Kidney epithelial cell (primary cell): ENCODE data around the gene SMG1. TPM values are rescaled to one million over a fixed set of nuclear protein-coding genes. Genes with fewer than 3 reads are reported as not detected.
"Not testable (repeated sequence)": the region's sequence is repeated elsewhere in the genome, so short reads cannot be mapped to it uniquely, and the experiment has no call there.

Source experiments
- DNase-seq: peaks from one replicate; pipeline ENCODE4 v3.0.0-alpha.2; 2010; ENCODE audit warnings: low read depth
- H3K27me3 ChIP-seq: 2 replicates; pipeline ENCODE4 v1.6.0; 2011; ENCODE audit warnings: low read length; ENCODE audit not compliant: control insufficient read depth, insufficient read depth
- H3K36me3 ChIP-seq: 2 replicates; pipeline ENCODE4 v1.5.1; 2011; ENCODE audit warnings: low read length; ENCODE audit not compliant: control insufficient read depth, insufficient read depth
- H3K4me3 ChIP-seq: 2 replicates; pipeline ENCODE4 v1.5.1; 2011; ENCODE audit warnings: low read depth, mild to moderate bottlenecking, control low read depth, low read length
- total RNA-seq: library from RNA; depleted of rRNA; stranded (reverse); fragments of >200 nt; gene quantifications from 2 replicates; pipeline ENCODE4 v1.2.3, GENCODE V29; 2015
- TF ChIP-seq, protein P1 (sequence below): IDR thresholded peaks from 2 replicates; pipeline ENCODE4 v1.5.1; 2011; ENCODE audit warnings: mild to moderate bottlenecking, moderate library complexity, low read length, control low read depth, inconsistent platforms; ENCODE audit not compliant: insufficient read depth, poor library complexity, severe bottlenecking

Gene SMG1
- total RNA-seq, 1 donor from 2014 or later = 51.5 TPM

DNA sequence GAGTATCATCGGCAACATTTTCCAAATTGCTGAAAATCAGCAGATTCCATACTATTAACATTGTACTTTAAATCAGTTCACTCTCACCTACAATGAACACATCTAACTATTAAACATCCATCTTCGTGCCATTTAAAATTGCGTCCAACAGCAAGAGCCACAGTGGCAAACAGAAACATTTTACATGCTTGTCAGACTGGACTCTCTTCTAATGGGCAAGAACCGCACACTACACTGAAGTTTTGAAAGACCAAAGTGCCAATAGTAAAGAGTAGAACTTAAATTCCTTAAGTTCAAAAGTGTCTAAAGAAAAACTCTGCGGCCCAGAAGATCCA lies 136.7 kb downstream of the SMG1 start:
- Histone ChIP-seq H3K36me3 (peaks cover 4% of the 10 kb centered on the region), H3K27me3 (no peaks in the 10 kb centered on the region), H3K4me3 (peak overlapping the region; percentile 90)
- no peak for DNase-seq
- TF ChIP-seq, protein P1, sequence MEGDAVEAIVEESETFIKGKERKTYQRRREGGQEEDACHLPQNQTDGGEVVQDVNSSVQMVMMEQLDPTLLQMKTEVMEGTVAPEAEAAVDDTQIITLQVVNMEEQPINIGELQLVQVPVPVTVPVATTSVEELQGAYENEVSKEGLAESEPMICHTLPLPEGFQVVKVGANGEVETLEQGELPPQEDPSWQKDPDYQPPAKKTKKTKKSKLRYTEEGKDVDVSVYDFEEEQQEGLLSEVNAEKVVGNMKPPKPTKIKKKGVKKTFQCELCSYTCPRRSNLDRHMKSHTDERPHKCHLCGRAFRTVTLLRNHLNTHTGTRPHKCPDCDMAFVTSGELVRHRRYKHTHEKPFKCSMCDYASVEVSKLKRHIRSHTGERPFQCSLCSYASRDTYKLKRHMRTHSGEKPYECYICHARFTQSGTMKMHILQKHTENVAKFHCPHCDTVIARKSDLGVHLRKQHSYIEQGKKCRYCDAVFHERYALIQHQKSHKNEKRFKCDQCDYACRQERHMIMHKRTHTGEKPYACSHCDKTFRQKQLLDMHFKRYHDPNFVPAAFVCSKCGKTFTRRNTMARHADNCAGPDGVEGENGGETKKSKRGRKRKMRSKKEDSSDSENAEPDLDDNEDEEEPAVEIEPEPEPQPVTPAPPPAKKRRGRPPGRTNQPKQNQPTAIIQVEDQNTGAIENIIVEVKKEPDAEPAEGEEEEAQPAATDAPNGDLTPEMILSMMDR = no peak

DNA sequence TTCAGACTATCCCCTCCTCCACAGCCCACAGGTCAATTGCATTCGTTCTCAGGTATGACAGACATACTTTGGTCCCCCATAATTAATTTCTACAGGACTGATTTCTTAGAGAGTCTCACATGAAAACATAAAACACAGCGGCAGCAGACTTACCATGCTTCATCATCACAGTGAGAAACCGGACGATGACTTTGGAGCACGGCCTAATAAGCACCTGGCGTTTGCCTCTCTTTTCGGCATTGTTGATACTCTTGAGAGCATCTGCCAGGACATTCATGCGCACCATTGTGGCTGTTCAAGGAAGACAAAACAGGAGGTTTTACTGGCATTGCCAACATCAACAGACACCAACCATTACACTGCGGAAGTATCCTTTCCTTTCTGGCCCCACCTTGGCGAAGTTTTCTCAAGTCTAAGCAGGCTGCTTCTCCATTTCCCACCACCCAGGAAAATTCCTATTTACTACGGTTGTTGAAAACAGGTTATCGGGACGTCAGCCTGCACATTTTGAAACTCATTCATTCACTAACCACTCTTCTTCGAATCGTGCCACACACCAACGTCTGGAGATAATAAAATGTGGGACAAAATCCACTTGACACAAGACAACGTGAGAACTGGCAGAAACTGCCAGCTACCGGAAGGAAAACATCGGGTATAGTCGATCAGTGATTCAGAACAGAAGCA lies 137.2 kb downstream of the SMG1 start:
- no peak for DNase-seq
- H3K36me3 ChIP-seq = peaks cover 4% of the 10 kb centered on the region
- no peaks in the 10 kb centered on the region for H3K27me3 ChIP-seq
- TF ChIP-seq, protein P1 = no peak
- peak overlapping the region; percentile 90 for H3K4me3 ChIP-seq

DNA sequence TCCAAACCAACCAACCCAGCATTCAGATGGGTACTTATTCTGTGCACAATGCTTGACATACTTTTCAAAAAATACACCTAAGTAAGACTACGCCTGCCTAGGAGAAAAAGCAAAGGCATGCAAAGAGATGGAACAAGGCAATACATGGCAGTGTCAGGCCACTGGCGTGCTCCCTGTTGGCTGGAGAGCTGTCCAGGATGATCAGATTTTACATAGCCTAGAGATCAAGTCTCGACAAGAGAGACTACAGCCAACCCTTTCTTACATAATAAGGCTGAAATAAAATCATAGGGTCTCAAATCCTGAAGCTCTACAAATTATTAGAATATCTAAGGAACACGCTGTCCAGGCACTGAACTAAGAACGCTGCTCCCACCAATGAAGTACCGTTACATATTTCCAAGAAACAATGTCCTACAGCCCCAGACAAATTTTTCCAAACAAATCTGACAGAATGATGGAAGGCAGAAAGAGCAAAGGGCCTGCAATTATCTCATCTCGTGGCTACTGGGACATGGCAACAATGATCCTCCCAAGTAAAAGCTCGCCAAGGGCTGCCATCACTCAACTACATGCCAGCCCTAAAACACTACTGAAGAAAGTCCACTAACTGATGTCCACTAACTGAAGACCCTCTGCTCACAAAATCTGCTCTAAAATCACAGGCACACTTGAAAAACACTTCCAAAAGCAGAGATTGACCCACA lies 141.1 kb downstream of the SMG1 start:
- Histone ChIP-seq H3K4me3 (no peak overlapping the region), H3K27me3 (no peaks in the 10 kb centered on the region), H3K36me3 (peaks cover 7% of the 10 kb centered on the region)
- TF ChIP-seq, protein P1 = no peak
- no peak for DNase-seq

DNA sequence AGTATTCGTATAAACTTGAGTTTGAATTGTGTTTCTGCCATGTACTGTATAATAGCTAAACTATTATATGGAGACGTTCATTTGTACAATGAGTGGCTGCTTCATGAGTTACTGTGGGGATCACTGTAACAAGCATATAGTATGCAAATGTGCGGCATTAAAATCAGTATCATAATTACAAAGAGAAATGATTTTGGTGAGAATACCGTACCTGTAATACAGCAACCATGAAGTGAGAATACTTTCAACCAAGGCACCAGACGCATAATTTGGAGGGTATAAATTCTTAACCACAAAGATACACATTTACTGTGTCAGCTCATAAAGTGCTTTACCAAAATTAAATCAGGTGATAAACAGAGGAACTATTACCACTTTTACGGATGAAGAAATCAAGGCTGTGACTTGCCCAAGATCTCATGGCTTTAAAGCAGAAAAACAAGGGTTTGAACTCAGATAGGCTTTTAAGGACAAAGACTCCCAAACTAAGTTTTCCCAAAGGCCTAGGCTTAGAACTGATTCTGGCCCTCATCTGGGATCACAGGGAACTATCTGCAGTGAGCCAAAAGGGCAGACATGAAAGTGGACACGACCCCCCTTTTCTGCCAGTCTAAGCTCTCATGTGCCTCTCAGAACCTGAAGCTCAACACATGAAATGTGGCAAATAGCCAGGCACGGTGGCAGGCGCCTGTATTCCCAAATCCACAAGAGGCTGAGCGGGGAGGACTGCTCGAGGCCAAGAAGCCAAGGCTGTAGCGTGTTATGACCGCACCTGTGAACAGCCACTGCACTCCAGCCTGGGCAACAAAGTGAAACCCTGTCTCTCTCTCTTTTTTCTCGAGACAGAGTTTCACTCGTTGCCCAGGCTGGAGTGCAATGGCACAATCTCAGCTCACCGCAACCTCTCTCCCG lies 142.5 kb downstream of the SMG1 start:
- TF ChIP-seq, protein P1 = no peak
- peaks cover 6% of the 10 kb centered on the region for H3K36me3 ChIP-seq
- DNase-seq = no peak
- no peaks in the 10 kb centered on the region for H3K27me3 ChIP-seq
- H3K4me3 ChIP-seq = no peak overlapping the region

DNA sequence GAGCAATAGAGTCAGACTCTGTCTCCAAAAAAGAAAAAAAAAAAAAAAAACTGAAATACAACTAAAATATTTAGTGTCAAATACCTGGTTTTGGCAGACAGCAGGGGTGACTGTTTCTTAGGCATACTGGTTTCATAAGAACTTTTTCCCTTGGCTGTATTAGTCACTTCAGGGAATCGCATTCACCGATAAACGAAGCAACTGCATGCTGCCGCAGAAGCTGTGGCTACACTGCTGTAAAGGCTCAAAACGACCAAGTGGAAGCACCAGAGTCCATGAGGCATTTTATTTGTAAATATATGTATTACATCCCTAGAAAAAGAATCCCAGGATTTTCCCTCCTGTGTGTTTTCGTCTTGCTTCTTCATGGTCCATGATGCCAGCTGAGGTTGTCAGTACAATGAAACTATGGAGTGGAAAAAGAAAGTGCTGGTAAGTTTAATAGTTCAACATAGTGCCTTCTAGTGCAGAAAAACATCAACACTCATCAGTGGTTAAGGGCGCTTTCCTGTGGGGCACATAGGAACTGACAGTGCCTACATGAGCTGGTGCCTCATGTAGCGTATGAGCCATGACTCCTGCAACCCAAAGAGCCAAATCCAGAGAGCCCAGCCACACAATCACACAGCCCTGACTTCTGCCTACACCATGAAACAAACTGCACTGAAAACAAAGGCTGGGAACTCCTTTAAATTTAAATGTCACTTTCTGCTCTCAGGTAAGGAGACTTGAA lies 143.3 kb downstream of the SMG1 start:
- no peak overlapping the region for H3K4me3 ChIP-seq
- TF ChIP-seq, protein P1 = no peak
- H3K36me3 ChIP-seq = peaks cover 3% of the 10 kb centered on the region
- DNase-seq = no peak
- H3K27me3 ChIP-seq = no peaks in the 10 kb centered on the region

DNA sequence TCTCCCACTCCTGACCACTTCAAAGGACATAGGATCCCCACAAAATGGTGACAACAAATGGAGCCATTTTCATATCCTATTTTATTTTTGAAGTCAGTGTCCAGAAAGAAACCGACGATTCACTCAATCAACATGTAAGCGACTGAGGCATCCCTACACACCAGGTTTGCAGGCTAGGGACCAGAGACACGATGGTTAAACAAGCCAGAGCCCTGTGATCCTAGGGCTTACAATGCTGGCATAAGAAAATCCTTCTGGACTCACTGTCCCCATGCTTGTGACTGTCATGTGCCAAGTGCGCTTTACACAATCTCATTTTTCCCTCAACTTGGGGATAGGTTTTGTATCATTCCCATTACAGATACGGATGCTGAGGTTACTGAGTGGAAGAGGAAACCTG lies 145.0 kb downstream of the SMG1 start:
- not testable (repeated sequence) for H3K27me3 ChIP-seq, DNase-seq, H3K4me3 ChIP-seq, H3K36me3 ChIP-seq

DNA sequence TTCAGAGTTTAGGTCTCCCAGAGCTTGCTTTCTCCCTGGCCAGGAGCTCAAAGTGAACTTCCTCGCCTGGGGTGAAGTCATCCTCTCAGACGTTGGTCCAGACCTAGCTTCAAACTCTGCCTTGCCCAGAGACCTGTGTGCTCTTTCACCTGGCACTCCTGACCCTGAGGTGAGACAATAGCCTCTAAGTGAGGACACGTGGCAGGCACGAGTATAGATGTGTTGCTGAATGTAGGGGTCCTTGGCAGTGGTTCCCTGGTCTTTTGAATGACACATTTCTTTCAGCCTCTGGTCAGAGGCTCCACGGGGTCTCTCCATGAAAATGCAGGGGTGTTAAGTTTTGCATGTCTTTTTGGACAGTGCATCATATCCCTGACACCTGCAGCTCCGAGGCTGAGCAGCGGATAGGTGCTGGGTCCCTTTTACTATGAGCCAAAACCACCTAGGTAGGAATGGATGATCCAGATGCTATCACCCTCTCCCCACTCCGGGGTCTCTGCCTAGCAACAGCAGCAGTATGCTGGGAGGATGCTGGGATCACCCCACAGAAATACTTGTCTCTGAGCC lies 145.7 kb downstream of the SMG1 start:
- not testable (repeated sequence) for H3K4me3 ChIP-seq, H3K36me3 ChIP-seq, DNase-seq, H3K27me3 ChIP-seq

DNA sequence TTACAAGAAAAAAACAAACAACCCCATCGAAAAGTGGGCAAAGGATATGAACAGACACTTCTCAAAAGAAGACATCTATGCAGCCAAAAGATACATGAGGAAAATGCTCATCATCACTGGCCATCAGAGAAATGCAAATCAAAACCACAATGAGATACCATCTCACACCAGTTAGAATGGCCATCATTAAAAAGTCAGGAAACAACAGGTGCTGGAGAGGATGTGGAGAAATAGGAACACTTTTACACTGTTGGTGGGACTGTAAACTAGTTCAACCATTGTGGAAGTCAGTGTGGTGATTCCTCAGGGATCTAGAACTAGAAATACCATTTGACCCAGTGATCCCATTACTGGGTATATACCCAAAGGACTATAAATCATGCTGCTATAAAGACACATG lies 148.5 kb downstream of the SMG1 start:
- H3K27me3 ChIP-seq, H3K4me3 ChIP-seq, DNase-seq: not testable (repeated sequence)

More for the DNA sequence above, 148.5 kb downstream of the SMG1 start:
- not testable (repeated sequence) for H3K36me3 ChIP-seq
